ENCODE data around the gene ATF6B.

DNA sequence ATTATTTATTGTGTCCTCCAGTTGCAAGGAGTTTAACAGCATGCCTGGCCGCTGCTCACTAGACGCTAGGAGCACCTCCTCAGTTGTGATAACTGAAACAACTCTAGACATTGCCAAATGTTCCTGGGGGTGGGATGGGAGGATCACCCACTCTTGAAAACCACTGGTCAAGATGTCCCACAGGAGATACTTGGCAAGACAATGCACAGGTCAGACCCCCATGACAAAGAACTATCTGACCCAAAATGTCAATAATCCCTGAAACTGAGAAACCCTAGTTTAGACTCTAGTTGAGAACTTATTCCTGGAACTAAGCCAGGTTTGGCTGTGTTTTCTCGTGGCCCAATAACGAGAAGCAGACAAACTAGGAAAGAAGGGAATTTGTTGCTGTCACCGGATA is 11.5 kb upstream of the ATF6B start:
- TF ChIP-seq, protein P1, sequence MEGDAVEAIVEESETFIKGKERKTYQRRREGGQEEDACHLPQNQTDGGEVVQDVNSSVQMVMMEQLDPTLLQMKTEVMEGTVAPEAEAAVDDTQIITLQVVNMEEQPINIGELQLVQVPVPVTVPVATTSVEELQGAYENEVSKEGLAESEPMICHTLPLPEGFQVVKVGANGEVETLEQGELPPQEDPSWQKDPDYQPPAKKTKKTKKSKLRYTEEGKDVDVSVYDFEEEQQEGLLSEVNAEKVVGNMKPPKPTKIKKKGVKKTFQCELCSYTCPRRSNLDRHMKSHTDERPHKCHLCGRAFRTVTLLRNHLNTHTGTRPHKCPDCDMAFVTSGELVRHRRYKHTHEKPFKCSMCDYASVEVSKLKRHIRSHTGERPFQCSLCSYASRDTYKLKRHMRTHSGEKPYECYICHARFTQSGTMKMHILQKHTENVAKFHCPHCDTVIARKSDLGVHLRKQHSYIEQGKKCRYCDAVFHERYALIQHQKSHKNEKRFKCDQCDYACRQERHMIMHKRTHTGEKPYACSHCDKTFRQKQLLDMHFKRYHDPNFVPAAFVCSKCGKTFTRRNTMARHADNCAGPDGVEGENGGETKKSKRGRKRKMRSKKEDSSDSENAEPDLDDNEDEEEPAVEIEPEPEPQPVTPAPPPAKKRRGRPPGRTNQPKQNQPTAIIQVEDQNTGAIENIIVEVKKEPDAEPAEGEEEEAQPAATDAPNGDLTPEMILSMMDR (conservative IDR thresholded peaks at IDR 0.05; ENCODE audit: low read length): no peak
- TF ChIP-seq EZH2phosphoT487 (IDR thresholded peaks at IDR 0.05; ENCODE audit: borderline replicate concordance): no peak
